ENCODE measurements around the gene HSPA12B. TPM values are rescaled to one million over a fixed set of nuclear protein-coding genes. Genes with fewer than 3 reads are reported as not detected.

Gene HSPA12B
- total and polyA plus RNA-seq, 9 of the 15 experiments (the other 6 are each of a cell fraction or from before 2014, with no cell fraction given): 0.03 to 0.07 TPM; not detected in 7

GRCh38 chr20:3767427-3768341 lies 35.2 kb downstream of the HSPA12B start, which contains the start of gene ADISSP (continued):
- TF ChIP-seq ETS2 (tag; IDR thresholded peaks at IDR 0.05; ENCODE audit: borderline replicate concordance, poor library complexity, severe bottlenecking): no peak
- peak; percentile 94 for TF ChIP-seq L3MBTL2 (IDR thresholded peaks at IDR 0.05)
- no peak for TF ChIP-seq ZNF785 (CRISPR knock-in tag; IDR thresholded peaks at IDR 0.05)
- TF ChIP-seq E2F6 (IDR thresholded peaks at IDR 0.05; ENCODE audit: borderline replicate concordance in 1 of 2, extremely low read depth in 1 of 2, insufficient read depth in 1 of 2, insufficient read length in 1 of 2, low read depth in 1 of 2, low read length in 1 of 2, poor library complexity in 1 of 2, severe bottlenecking in 1 of 2): peak; percentile 73 to 90
- TF ChIP-seq, protein P1, sequence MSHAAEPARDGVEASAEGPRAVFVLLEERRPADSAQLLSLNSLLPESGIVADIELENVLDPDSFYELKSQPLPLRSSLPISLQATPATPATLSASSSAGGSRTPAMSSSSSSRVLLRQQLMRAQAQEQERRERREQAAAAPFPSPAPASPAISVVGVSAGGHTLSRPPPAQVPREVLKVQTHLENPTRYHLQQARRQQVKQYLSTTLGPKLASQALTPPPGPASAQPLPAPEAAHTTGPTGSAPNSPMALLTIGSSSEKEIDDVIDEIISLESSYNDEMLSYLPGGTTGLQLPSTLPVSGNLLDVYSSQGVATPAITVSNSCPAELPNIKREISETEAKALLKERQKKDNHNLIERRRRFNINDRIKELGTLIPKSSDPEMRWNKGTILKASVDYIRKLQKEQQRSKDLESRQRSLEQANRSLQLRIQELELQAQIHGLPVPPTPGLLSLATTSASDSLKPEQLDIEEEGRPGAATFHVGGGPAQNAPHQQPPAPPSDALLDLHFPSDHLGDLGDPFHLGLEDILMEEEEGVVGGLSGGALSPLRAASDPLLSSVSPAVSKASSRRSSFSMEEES (CRISPR knock-in tag; IDR thresholded peaks at IDR 0.05): peak; percentile 89
- no peak for TF ChIP-seq NR2C2 (CRISPR knock-in tag; IDR thresholded peaks at IDR 0.05)
- peak; percentile 77 for TF ChIP-seq NR2C2 (tag; IDR thresholded peaks at IDR 0.05)
- TF ChIP-seq TAF1 (IDR thresholded peaks at IDR 0.05; ENCODE audit: control insufficient read depth, extremely low read depth, insufficient read depth, low read length, severe bottlenecking): peak; percentile 25
- TF ChIP-seq CCNT2 (IDR thresholded peaks at IDR 0.05; ENCODE audit: borderline replicate concordance, extremely low read depth, insufficient read length, low read depth, low read length): peak; percentile 55
- TF ChIP-seq, protein P2, sequence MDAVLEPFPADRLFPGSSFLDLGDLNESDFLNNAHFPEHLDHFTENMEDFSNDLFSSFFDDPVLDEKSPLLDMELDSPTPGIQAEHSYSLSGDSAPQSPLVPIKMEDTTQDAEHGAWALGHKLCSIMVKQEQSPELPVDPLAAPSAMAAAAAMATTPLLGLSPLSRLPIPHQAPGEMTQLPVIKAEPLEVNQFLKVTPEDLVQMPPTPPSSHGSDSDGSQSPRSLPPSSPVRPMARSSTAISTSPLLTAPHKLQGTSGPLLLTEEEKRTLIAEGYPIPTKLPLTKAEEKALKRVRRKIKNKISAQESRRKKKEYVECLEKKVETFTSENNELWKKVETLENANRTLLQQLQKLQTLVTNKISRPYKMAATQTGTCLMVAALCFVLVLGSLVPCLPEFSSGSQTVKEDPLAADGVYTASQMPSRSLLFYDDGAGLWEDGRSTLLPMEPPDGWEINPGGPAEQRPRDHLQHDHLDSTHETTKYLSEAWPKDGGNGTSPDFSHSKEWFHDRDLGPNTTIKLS (IDR thresholded peaks at IDR 0.05; ENCODE audit: borderline replicate concordance, low read depth): peak; percentile 63; the same call in 1 of the 2 replicates
- TF ChIP-seq PHF8 (IDR thresholded peaks at IDR 0.05; ENCODE audit: borderline replicate concordance, low read length): peak; percentile 74; the same call in 1 of the 2 replicates
- TF ChIP-seq PCBP1 (IDR thresholded peaks at IDR 0.05; ENCODE audit: low read depth, low read length, poor library complexity, severe bottlenecking): peak; percentile 72
- TF ChIP-seq ZKSCAN8 (CRISPR knock-in tag; IDR thresholded peaks at IDR 0.05): no peak
- TF ChIP-seq, protein P3, sequence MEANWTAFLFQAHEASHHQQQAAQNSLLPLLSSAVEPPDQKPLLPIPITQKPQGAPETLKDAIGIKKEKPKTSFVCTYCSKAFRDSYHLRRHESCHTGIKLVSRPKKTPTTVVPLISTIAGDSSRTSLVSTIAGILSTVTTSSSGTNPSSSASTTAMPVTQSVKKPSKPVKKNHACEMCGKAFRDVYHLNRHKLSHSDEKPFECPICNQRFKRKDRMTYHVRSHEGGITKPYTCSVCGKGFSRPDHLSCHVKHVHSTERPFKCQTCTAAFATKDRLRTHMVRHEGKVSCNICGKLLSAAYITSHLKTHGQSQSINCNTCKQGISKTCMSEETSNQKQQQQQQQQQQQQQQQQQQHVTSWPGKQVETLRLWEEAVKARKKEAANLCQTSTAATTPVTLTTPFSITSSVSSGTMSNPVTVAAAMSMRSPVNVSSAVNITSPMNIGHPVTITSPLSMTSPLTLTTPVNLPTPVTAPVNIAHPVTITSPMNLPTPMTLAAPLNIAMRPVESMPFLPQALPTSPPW (CRISPR knock-in tag; IDR thresholded peaks at IDR 0.05): peak; percentile 18
- peak; percentile 62; the same call in 1 of the 2 replicates for TF ChIP-seq KAT7 (CRISPR knock-in tag; IDR thresholded peaks at IDR 0.05; ENCODE audit: borderline replicate concordance)
- peak; percentile 92 for TF ChIP-seq RBM25 (IDR thresholded peaks at IDR 0.05; ENCODE audit: low read depth, low read length, severe bottlenecking)
- peak; percentile 43; the same call in 1 of the 2 replicates for TF ChIP-seq GABPB1 (CRISPR knock-in tag; IDR thresholded peaks at IDR 0.05)

Measured in K562 (cell line).